SK-N-SH treated with all-trans-retinoic acid at 6 μM for 48 hours (cell line): Measurements from ENCODE around the gene PMM2.

Experiments used
- BACH2 ChIP-seq: fragments of 250-450 bp; sonication (Bioruptor Pico); IDR thresholded peaks from 2 replicates; pipeline ENCODE4 v1.9.0; 2021; ENCODE audit warnings: mild to moderate bottlenecking, borderline replicate concordance
- CREB5 ChIP-seq: fragments of 250-450 bp; sonication (Bioruptor Pico); IDR thresholded peaks from 2 replicates; pipeline ENCODE4 v1.5.1; 2020; ENCODE audit warnings: low read depth, mild to moderate bottlenecking, moderate library complexity
- ESRRG ChIP-seq: fragments of 250-450 bp; sonication (Bioruptor Pico); IDR thresholded peaks from 2 replicates; pipeline ENCODE4 v1.6.1; 2021; ENCODE audit warnings: mild to moderate bottlenecking
- OSR1 ChIP-seq: fragments of 250-450 bp; sonication (Bioruptor Pico); IDR thresholded peaks from 2 replicates; pipeline ENCODE4 v1.8.0; 2022; ENCODE audit warnings: moderate library complexity, mild to moderate bottlenecking, inconsistent platforms
- RARB ChIP-seq: fragments of 250-450 bp; sonication (Bioruptor Pico); IDR thresholded peaks from 2 replicates; pipeline ENCODE4 v1.8.0; 2021; ENCODE audit warnings: mild to moderate bottlenecking, moderate library complexity
- ZFP3 ChIP-seq: fragments of 250-450 bp; sonication (Bioruptor Pico); IDR thresholded peaks from 2 replicates; pipeline ENCODE4 v1.5.0; 2020; ENCODE audit warnings: mild to moderate bottlenecking, moderate library complexity
- ZNF565 ChIP-seq: fragments of 450-650 bp; formaldehyde crosslinking; conservative IDR thresholded peaks from 2 replicates; pipeline ENCODE4 v1.5.0; 2020; ENCODE audit warnings: low read depth, mild to moderate bottlenecking, moderate library complexity
- TF ChIP-seq, protein P1 (sequence below): fragments of 250-450 bp; sonication (Bioruptor Pico); IDR thresholded peaks from 2 replicates; pipeline ENCODE4 v1.8.0; 2020; ENCODE audit warnings: mild to moderate bottlenecking, moderate library complexity, borderline replicate concordance
- TF ChIP-seq, protein P2 (sequence below): fragments of 250-450 bp; sonication (Bioruptor Pico); IDR thresholded peaks from 2 replicates; pipeline ENCODE4 v1.5.1; 2021; ENCODE audit warnings: mild to moderate bottlenecking, moderate library complexity

DNA sequence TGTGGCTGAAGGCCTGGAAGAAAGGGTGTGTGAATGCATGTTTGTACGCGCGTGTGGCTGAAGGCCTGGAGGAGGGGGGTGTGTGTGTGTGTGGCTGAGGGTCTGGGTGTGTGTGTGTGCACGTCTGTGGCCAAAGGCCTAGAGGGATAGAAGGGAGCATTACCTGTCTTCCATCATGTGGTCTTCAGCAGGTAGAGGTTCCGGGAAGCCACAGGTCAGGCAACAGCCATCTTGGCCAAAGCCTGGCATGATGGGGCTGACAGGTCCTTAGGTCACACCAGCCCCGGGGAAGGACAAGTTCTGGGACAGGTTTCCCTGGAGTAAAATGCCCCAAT is 89.8 kb downstream of the PMM2 start:
- TF ChIP-seq BACH2 (CRISPR knock-in tag): no peak
- TF ChIP-seq OSR1 (CRISPR knock-in tag): no peak
- TF ChIP-seq CREB5 (CRISPR knock-in tag): no peak
- TF ChIP-seq, protein P1, sequence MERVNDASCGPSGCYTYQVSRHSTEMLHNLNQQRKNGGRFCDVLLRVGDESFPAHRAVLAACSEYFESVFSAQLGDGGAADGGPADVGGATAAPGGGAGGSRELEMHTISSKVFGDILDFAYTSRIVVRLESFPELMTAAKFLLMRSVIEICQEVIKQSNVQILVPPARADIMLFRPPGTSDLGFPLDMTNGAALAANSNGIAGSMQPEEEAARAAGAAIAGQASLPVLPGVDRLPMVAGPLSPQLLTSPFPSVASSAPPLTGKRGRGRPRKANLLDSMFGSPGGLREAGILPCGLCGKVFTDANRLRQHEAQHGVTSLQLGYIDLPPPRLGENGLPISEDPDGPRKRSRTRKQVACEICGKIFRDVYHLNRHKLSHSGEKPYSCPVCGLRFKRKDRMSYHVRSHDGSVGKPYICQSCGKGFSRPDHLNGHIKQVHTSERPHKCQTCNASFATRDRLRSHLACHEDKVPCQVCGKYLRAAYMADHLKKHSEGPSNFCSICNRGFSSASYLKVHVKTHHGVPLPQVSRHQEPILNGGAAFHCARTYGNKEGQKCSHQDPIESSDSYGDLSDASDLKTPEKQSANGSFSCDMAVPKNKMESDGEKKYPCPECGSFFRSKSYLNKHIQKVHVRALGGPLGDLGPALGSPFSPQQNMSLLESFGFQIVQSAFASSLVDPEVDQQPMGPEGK (CRISPR knock-in tag): no peak
- no peak for TF ChIP-seq ZFP3 (CRISPR knock-in tag)
- TF ChIP-seq, protein P2, sequence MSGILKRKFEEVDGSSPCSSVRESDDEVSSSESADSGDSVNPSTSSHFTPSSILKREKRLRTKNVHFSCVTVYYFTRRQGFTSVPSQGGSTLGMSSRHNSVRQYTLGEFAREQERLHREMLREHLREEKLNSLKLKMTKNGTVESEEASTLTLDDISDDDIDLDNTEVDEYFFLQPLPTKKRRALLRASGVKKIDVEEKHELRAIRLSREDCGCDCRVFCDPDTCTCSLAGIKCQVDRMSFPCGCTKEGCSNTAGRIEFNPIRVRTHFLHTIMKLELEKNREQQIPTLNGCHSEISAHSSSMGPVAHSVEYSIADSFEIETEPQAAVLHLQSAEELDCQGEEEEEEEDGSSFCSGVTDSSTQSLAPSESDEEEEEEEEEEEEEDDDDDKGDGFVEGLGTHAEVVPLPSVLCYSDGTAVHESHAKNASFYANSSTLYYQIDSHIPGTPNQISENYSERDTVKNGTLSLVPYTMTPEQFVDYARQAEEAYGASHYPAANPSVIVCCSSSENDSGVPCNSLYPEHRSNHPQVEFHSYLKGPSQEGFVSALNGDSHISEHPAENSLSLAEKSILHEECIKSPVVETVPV (CRISPR knock-in tag): no peak
- TF ChIP-seq ESRRG (CRISPR knock-in tag): no peak
- no peak for TF ChIP-seq ZNF565
- TF ChIP-seq RARB (CRISPR knock-in tag): no peak
